HG02852 (cell line): ENCODE data around the gene IPO11.

Source experiments
- ATAC-seq: cut with Tn5 transposase; IDR thresholded peaks from one replicate; pipeline ENCODE4 v1.9.1; 2021; ENCODE audit warnings: mild to moderate bottlenecking, moderate library complexity; ENCODE audit not compliant: unreplicated experiment

Gene IPO11

GRCh38 chr5:62412549-62413329 lies at the start of gene IPO11:
TSS of gene IPO11 (plus strand) at chr5:62412763. CDS start at chr5:62437280, 24,517 bp downstream.
- ATAC-seq: peak; percentile 96

- no peak for ATAC-seq
Observed at GRCh38 chr5:62369039-62369438, 43.5 kb upstream of the IPO11 start.

- ATAC-seq: no peak
Observed at GRCh38 chr5:62371409-62371808, 41.2 kb upstream of the IPO11 start.

GRCh38 chr5:62372600-62372999 lies 40.0 kb upstream of the IPO11 start:
- no peak for ATAC-seq

GRCh38 chr5:62373382-62373781 lies 39.2 kb upstream of the IPO11 start:
- no peak for ATAC-seq

GRCh38 chr5:62374090-62374489 lies 38.5 kb upstream of the IPO11 start:
- ATAC-seq: no peak

GRCh38 chr5:62375627-62376026 lies 36.9 kb upstream of the IPO11 start:
- ATAC-seq: no peak

- ATAC-seq: no peak
Observed at GRCh38 chr5:62376064-62376463, 36.5 kb upstream of the IPO11 start.

GRCh38 chr5:62385131-62385530 lies 27.4 kb upstream of the IPO11 start:
- no peak for ATAC-seq

GRCh38 chr5:62385816-62386400 lies 26.7 kb upstream of the IPO11 start:
- no peak for ATAC-seq

GRCh38 chr5:62386824-62387223 lies 25.7 kb upstream of the IPO11 start:
- no peak for ATAC-seq

GRCh38 chr5:62395210-62395950 lies 17.2 kb upstream of the IPO11 start:
- ATAC-seq: no peak

- peak; percentile 95 for ATAC-seq
Observed at GRCh38 chr5:62403411-62404250, 8.9 kb upstream of the IPO11 start, which contains the start of gene DIMT1. TSS of gene DIMT1 (minus strand) at chr5:62403905. CDS start at chr5:62403772, 133 bp downstream.

GRCh38 chr5:62413711-62414110 lies 1.1 kb downstream of the IPO11 start:
- no peak for ATAC-seq

GRCh38 chr5:62418462-62419076 lies 6.0 kb downstream of the IPO11 start:
- ATAC-seq: no peak

GRCh38 chr5:62419609-62420008 lies 7.0 kb downstream of the IPO11 start:
- no peak for ATAC-seq

GRCh38 chr5:62421414-62421813 lies 8.9 kb downstream of the IPO11 start:
- no peak for ATAC-seq

GRCh38 chr5:62424763-62425162 lies 12.2 kb downstream of the IPO11 start:
- no peak for ATAC-seq

- no peak for ATAC-seq
Observed at GRCh38 chr5:62431735-62432620, 19.4 kb downstream of the IPO11 start.
